CD4-positive, alpha-beta T cell treated with Interleukin-6 for 4 hours (primary cell): ENCODE measurements around the gene LLPH.

Source experiments
- DNase-seq: peaks from one replicate; pipeline ENCODE4 v3.0.0-alpha.2; 2020; ENCODE audit warnings: mixed read lengths

The LLPH gene

GRCh38 chr12:66087365-66087943, 43.1 kb downstream of the LLPH start:
- peak; percentile 48 for DNase-seq

GRCh38 chr12:66085998-66086397, 44.6 kb downstream of the LLPH start:
- no peak for DNase-seq

- DNase-seq = no peak
These were observed 45.3 kb downstream of the LLPH start for GRCh38 chr12:66085213-66085612.

GRCh38 chr12:66083766-66084165, 46.8 kb downstream of the LLPH start:
- no peak for DNase-seq

GRCh38 chr12:66082744-66083143, 47.8 kb downstream of the LLPH start:
- no peak for DNase-seq

GRCh38 chr12:66080791-66081190, 49.8 kb downstream of the LLPH start:
- DNase-seq = no peak

GRCh38 chr12:66077542-66077941, 53.0 kb downstream of the LLPH start:
- no peak for DNase-seq

- DNase-seq = no peak
These were observed 56.0 kb downstream of the LLPH start for GRCh38 chr12:66074561-66074960.

- DNase-seq = no peak
These were observed 58.0 kb downstream of the LLPH start for GRCh38 chr12:66072566-66072965.

GRCh38 chr12:66072135-66072534, 58.4 kb downstream of the LLPH start:
- DNase-seq = no peak

GRCh38 chr12:66071549-66071948, 59.0 kb downstream of the LLPH start:
- no peak for DNase-seq

- no peak for DNase-seq
These were observed 60.0 kb downstream of the LLPH start for GRCh38 chr12:66070378-66071120.

- DNase-seq = no peak
These were observed 63.5 kb downstream of the LLPH start for GRCh38 chr12:66066929-66067523.
